ENCODE data around the gene SKAP1. TPM values are rescaled to one million over a fixed set of nuclear protein-coding genes. Genes with fewer than 3 reads are reported as not detected.
"Not testable (repeated sequence)": the region's sequence is repeated elsewhere in the genome, so short reads cannot be mapped to it uniquely, and the experiment has no call there.

Gene SKAP1
- total and polyA plus RNA-seq, 8 donors = 1.2 to 3.0 (median 1.8) TPM

DNA sequence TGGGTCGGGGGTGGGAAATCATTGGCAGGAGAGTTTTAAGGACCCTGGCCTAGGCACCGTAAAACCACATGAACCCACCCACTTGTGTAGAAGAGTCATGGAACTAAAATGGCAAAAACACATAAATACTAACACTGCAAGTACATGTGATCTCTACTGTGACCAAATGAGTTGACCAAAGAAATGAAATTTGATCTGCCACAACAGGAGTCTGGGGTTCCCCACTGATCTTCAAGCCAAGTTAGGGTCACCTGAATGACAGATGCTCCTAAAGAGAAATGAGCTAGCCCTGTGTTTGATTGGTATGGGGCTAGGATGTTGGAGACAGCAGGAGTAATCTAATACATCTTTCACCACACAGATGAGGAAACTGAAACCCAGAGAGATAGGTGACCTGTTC, 21.5 kb upstream of the SKAP1 start:
- ATAC-seq (no peak), DNase-seq (no peak)
- no peak overlapping the region for H3K4me3 ChIP-seq
- TF ChIP-seq, protein P1, sequence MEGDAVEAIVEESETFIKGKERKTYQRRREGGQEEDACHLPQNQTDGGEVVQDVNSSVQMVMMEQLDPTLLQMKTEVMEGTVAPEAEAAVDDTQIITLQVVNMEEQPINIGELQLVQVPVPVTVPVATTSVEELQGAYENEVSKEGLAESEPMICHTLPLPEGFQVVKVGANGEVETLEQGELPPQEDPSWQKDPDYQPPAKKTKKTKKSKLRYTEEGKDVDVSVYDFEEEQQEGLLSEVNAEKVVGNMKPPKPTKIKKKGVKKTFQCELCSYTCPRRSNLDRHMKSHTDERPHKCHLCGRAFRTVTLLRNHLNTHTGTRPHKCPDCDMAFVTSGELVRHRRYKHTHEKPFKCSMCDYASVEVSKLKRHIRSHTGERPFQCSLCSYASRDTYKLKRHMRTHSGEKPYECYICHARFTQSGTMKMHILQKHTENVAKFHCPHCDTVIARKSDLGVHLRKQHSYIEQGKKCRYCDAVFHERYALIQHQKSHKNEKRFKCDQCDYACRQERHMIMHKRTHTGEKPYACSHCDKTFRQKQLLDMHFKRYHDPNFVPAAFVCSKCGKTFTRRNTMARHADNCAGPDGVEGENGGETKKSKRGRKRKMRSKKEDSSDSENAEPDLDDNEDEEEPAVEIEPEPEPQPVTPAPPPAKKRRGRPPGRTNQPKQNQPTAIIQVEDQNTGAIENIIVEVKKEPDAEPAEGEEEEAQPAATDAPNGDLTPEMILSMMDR (IDR thresholded peaks at IDR 0.05) = no peak
- peaks cover 0 to 41% of the 10 kb centered on the region in 2 donors for H3K27me3 ChIP-seq
- no peaks in the 10 kb centered on the region for H3K4me1 ChIP-seq
- H3K36me3 ChIP-seq = no peaks in the 10 kb centered on the region
- intact Hi-C loops (cut with DNase I) = no loop called here
- peaks cover 0 to 7% of the 10 kb centered on the region in 2 donors for H3K9me3 ChIP-seq
- H3K27ac ChIP-seq = no peak overlapping the region

DNA sequence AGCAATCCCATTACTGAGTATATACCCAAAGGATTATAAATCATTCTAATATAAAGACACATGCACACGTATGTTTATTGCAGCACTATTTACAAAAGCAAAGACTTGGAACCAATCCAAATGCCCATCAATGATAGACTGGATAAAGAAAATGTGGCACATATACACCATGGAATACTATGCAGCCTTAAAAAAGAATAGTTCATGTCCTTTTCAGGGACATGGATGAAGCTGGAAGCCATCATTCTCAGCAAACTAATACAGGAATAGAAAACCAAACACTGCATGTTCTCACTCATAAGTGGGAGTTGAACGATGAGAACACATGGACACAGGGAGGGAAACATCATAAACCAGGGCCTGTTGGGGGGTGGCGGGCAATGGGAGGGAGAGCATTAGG, 19.3 kb upstream of the SKAP1 start:
- intact Hi-C loops (cut with DNase I); H3K9me3 ChIP-seq; DNase-seq; H3K36me3 ChIP-seq; H3K4me3 ChIP-seq; H3K27ac ChIP-seq; H3K4me1 ChIP-seq; ATAC-seq: not testable (repeated sequence)
- peaks cover 0 to 36% of the 10 kb centered on the region in 2 donors for H3K27me3 ChIP-seq

DNA sequence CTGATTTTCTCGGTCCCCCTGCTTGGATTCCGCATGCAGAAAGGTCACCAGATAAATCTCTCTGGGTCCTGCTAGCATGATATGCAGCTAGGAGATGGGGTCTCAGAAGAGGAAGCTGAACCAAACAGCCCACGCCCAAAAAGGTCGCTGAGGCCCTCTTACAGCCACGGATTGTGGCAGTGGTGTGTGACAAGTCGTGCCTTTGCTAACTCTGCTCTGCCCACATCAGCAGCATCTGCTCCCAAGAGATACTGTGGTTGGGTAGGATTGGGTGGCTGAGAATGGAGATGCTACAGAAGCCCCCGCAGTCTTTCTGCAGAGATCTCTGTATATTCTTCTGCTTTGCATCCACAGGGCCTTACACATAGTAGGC, 15.2 kb upstream of the SKAP1 start:
- TF ChIP-seq, protein P1 (IDR thresholded peaks at IDR 0.05) = no peak
- no peaks in the 10 kb centered on the region for H3K36me3 ChIP-seq
- H3K27ac ChIP-seq = no peak overlapping the region
- H3K4me3 ChIP-seq = no peak overlapping the region
- intact Hi-C loops (cut with DNase I) = no loop called here
- H3K27me3 ChIP-seq = peaks cover 0 to 27% of the 10 kb centered on the region in 2 donors
- ATAC-seq = no peak
- no peak for DNase-seq
- H3K4me1 ChIP-seq = no peaks in the 10 kb centered on the region
- H3K9me3 ChIP-seq = no peaks in the 10 kb centered on the region

DNA sequence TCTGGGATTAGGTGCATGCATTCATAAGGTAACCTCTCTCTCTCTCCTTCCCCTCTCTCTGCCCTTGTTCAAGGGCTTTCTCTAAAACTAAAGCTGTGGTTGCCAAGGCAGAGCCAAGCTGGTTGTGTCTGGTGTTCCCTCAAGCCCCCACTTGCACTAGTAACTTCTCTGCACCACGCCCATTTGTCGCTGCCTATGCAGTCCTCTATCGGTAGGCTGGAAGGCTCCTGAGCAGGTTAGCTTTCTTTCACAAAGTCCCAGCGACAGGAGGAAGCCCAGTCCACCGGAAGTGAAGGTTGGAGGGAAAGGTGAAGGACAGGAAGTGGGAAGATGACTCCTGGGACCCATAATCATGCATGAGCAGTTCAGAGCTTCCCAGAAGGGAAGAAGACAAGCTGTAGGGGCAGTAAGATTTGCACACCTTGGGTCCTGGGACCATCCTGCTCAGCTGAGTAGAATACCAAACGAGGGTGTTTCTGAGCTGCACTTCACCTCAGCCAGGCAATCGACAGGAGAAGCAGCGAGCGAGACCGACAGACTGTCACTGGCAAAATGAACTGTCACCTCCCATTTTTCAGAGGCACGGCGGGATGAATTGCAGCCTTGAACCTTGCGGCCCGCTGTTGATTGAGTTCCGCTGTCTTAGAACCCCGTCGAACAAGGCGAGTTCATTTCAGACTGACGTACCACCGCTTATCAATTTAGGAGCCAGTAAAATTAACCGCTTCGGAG, 14.7 kb upstream of the SKAP1 start:
- DNase-seq = no peak
- intact Hi-C loops (cut with DNase I) = no loop called here
- H3K9me3 ChIP-seq = no peaks in the 10 kb centered on the region
- peaks cover 0 to 24% of the 10 kb centered on the region in 2 donors for H3K27me3 ChIP-seq
- no peak overlapping the region for H3K4me3 ChIP-seq
- no peak for ATAC-seq
- no peaks in the 10 kb centered on the region for H3K36me3 ChIP-seq
- H3K4me1 ChIP-seq = no peaks in the 10 kb centered on the region
- TF ChIP-seq, protein P1 (IDR thresholded peaks at IDR 0.05) = no peak
- H3K27ac ChIP-seq = no peak overlapping the region

DNA sequence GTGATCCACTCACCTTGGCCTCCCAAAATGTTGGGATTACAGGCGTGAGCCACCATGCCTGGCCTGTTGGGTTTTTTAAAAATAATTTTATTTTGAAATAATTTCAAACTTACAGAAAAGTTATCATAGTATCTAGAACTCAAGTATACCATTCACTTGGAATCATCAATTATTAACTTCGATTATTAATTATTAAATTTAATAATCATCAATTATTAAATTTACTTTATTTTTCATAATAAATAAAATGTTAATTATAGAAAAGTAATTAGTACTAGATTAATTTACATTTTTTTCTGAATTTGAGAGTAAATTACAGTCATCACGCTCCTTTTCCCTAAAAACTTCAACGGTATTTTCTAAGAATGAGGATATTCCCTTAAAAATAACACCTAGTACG, 13.7 kb upstream of the SKAP1 start:
- Histone ChIP-seq H3K4me1 (no peaks in the 10 kb centered on the region), H3K9me3 (no peaks in the 10 kb centered on the region), H3K27me3 (peaks cover 0 to 24% of the 10 kb centered on the region in 2 donors), H3K4me3 (no peak overlapping the region), H3K27ac (no peak overlapping the region), H3K36me3 (no peaks in the 10 kb centered on the region)
- TF ChIP-seq, protein P1 (IDR thresholded peaks at IDR 0.05) = no peak
- DNase-seq = no peak
- intact Hi-C loops (cut with DNase I) = no loop called here
- ATAC-seq = no peak

DNA sequence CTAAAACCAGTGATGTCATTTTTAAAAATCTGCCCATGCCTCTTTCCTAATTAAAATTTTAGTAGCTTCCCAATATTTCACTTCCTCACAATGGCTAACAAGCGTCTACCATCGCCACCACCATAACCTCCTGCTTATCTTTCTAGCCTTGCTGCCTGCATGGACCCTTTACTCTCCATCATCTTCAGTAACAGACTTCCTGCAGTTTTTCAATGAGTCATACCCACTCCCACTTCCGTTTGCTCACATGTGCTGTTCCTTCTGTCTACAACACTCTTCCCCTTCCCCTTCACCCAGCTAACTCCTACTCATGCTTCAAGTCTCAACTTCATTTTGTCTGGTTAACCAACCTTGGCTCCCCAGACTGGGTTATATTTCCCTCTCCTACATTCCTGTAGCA, 12.8 kb upstream of the SKAP1 start:
- no peak overlapping the region for H3K4me3 ChIP-seq

More for the DNA sequence above, 12.8 kb upstream of the SKAP1 start:
- TF ChIP-seq, protein P1 (IDR thresholded peaks at IDR 0.05) = no peak
- no peaks in the 10 kb centered on the region for H3K36me3 ChIP-seq
- DNase-seq = no peak
- no peak for ATAC-seq
- no peaks in the 10 kb centered on the region for H3K9me3 ChIP-seq
- H3K27ac ChIP-seq = no peak overlapping the region
- peaks cover 0 to 24% of the 10 kb centered on the region in 2 donors for H3K27me3 ChIP-seq
- intact Hi-C loops (cut with DNase I) = no loop called here
- no peaks in the 10 kb centered on the region for H3K4me1 ChIP-seq
